NCI-H146 (cell line): ENCODE measurements around the gene NOS3.
"Not testable (repeated sequence)": the region's sequence is repeated elsewhere in the genome, so short reads cannot be mapped to it uniquely, and the experiment has no call there.

Experiments used
- DNase-seq: peaks from one replicate; lab custom pipeline; 2025; lab: John Stamatoyannopoulos, UW

NOS3 gene

GRCh38 chr7:151038951-151039849 is 48.4 kb downstream of the NOS3 start:
- DNase-seq: peak; percentile 36

GRCh38 chr7:151039850-151040548 is 49.2 kb downstream of the NOS3 start:
- DNase-seq: no peak

DNA sequence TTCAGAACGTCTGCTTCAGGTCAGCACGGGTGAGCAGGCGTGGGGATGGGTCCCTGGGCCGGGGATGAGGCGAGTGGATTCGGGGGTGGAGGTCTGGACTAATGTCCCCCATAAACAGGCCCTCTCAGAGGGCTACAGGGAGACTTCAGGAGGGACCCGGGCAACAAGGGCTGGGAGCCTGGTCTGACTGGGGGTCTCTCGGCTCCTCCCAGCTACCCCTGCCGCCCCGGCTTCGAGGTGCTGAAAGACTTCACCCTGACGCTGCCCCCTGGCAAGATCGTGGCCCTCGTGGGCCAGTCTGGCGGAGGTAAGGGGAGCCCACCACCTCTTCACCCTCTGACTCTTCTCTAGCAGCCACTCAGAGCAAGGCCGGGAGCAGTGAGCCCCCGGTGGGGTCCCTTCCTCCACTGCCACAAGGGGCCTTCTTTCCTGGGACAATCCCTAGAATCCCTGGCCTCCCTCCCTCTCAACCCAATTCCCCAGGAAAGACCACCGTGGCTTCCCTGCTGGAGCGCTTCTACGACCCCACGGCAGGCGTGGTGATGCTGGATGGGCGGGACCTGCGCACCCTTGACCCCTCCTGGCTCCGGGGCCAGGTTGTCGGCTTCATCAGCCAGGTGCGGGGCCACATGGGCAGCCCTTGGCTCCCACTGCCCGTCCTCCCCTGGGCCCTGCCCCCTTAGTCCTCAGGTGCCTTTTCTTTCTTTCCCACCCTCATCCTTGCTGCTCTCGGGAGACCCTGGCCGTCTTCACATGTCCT is 50.0 kb downstream of the NOS3 start:
- DNase-seq: no peak

DNA sequence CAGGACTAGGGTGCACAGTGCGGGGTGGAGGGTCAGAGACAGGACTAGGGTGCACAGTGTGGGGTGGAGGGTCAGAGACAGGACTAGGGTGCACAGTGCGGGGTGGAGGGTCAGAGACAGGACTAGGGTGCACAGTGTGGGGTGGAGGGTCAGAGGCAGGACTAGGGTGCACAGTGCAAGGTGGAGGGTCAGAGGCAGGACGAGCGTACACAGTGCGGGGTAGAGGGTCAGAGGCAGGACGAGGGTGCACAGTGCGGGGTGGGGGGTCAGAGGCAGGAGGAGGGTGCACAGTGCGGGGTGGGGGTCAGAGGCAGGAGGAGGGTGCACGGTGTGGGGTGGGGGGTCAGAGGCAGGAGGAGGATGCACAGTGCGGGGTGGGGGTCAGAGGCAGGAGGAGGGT is 52.6 kb downstream of the NOS3 start:
- not testable (repeated sequence) for DNase-seq

GRCh38 chr7:151043959-151044358 is 53.1 kb downstream of the NOS3 start:
- DNase-seq: no peak

GRCh38 chr7:151045262-151045661 is 54.4 kb downstream of the NOS3 start:
- DNase-seq: no peak

GRCh38 chr7:151045967-151046366 is 55.1 kb downstream of the NOS3 start:
- no peak for DNase-seq

- DNase-seq: no peak
Measured at GRCh38 chr7:151046603-151047573, 56.1 kb downstream of the NOS3 start.

GRCh38 chr7:151047976-151048815 is 57.4 kb downstream of the NOS3 start, which contains the start of gene ASIC3:
Gene ASIC3, plus strand, starts transcription at chr7:151048531. Its CDS starts 355 bp downstream, at chr7:151048886.
- DNase-seq: no peak

- DNase-seq: no peak
Measured at GRCh38 chr7:151048911-151049463, 58.2 kb downstream of the NOS3 start.

- peak; percentile 55 for DNase-seq
Measured at GRCh38 chr7:151051108-151051507, 60.3 kb downstream of the NOS3 start.

- no peak for DNase-seq
Measured at GRCh38 chr7:151053096-151053495, 62.3 kb downstream of the NOS3 start.

DNA sequence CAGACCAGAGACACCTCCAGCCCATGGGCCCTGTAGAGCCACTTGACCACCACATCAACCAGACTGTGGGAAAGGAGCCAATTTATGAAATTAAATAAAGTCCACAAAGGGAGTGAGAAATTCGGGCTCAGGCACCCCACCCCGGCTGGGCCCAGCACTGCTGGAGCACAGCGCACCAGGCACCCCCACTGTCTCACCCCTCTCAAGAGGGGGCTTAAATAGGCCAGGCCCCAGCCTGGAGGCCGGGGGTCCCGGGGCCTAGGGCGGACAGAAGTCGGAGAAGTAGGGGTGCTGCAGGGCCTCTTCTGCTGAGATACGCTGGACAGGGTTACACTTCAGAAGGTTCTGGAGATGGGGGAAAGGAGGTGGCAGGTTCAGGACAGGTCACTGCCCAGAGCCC is 62.9 kb downstream of the NOS3 start:
- no peak for DNase-seq

- DNase-seq: no peak
Measured at GRCh38 chr7:151056283-151056665, 65.5 kb downstream of the NOS3 start.

DNA sequence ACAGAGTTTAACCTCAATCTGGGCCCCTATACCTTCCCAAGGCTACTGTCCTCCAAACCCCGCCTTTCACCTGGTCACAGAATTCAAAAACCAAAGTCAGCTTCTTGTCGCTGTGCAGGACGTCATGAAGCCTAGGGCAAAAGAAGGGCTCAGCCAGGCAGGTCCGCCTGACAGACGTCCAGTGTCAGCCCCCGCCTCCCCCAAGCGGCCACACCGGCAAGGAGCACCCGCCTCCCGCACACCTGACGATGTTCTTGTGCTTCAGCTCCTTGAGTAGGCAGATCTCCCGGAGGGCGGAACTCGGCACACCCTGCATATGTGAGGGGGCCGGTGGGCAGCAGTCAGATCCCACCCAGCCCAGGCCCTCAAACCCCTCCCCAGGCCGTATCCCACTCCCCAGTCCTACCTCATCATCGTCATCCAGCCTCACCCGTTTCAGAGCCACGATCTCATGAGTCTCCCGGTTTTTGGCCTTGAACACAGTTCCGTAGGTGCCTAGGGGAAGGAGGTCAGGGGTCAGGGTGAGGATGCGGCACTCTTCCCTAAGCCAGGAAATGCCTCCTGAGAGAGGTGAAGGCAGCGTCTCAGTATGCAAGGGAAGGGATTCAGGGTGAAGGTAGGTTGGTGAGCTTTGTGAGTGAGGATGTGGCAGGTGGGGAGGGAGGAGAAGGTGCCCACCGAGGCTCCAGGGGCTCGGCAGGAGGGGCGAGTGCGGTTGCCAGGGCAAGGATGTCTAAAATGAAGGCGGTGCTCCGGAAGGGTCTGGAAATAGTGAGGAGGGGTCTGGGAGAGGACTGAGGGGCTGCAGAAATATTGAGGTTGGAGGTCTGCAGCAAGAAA is 66.1 kb downstream of the NOS3 start:
- DNase-seq: no peak

GRCh38 chr7:151057506-151057988 is 66.7 kb downstream of the NOS3 start, which contains the start of gene CDK5:
Gene CDK5, minus strand, starts transcription at chr7:151057897. Its CDS starts 49 bp downstream, at chr7:151057848.
- peak; percentile 72 for DNase-seq

DNA sequence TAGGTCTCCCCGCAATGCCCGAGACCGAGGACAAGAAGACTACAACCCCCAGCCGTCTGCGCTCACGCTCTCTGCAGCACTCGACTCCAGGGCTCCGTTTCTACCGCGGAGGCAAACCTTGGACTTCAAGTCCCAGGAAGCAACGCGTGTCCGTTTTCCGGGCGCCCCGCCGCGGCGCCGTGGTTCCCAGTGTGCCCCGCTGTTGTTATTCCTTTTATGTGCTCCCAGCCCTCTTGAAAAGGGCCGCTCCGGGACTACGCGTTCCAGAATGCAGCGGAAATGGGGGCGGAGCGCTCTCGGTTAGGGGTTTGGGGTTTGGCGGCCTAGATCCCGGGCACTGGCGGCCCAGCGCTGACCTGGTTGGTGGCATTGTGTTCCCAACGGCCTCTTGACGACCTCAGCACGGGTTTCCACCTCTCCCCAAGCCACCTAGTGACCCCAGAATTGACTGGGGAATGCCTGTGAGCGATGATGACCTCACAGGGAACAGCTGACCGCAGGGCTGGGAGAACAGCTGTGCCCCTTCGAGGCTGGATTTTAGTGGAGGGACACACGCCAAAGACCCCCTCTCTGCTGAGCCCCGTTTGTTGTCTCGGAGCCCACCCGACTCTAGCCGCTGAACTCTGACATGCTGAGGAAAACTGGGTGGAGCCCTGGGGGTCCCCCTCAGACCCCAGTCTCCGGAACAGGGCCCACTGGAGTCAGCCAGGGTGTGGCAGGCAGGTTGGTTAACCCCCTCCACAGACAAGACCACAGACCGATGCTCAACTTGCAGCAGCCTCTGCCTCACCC is 67.4 kb downstream of the NOS3 start:
- DNase-seq: peak; percentile 99
